Activated CD8-positive, alpha-beta memory T cell treated with anti-CD3 and anti-CD28 coated beads for 48 hours (primary cell): ENCODE results near the gene CALR3.
"Not testable (repeated sequence)": the region's sequence is repeated elsewhere in the genome, so short reads cannot be mapped to it uniquely, and the experiment has no call there.

ENCODE experiments used
- DNase-seq, 3 experiments: peaks; one replicate each; pipeline ENCODE4 v3.0.0-alpha.2; 2020; ENCODE audit warnings: low read depth in 2 of 3, low spot score in 2 of 3

Gene CALR3

DNA sequence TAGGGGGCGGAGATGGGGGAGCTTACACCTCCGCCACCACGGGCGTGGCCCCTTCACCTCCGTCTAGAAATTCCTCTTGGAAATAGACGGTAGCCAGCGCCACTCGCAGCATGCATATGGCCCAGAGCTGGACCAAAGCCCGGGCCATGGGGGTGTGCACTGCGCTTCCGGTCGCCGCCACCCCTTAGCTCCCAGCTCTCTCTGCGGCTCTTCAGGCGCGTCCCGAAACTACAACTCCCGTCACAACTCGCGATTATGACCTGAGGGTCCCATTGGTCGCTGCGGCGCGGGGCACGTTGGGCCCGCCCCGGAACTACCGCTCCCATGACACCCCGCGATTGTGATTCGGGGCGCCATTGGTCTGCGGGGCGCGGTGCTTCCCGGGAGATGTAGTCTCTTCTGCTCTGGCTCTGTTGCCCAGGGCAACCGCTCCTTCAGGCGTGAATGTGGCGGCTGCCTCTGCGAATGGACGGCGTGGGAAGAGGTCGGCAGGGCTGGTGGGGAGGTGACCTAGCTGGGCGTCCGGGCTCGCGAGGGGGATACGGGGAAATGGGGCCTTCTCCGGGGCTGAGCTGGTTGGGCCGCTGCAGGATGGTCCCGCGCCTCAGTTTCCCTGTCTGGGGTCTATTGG, at the start of gene CALR3, which contains the start of gene C19orf44:
Gene CALR3, minus strand, starts transcription at position 186 of the 631 bp plus-strand sequence. Its CDS starts 38 bp downstream, at position 148.
Gene C19orf44, plus strand, starts transcription at position 413 of the 631 bp plus-strand sequence. CDS start 4,399 bp downstream, outside the sequence.
- DNase-seq, result peak; percentile 71 to 96 (median 86)

DNA sequence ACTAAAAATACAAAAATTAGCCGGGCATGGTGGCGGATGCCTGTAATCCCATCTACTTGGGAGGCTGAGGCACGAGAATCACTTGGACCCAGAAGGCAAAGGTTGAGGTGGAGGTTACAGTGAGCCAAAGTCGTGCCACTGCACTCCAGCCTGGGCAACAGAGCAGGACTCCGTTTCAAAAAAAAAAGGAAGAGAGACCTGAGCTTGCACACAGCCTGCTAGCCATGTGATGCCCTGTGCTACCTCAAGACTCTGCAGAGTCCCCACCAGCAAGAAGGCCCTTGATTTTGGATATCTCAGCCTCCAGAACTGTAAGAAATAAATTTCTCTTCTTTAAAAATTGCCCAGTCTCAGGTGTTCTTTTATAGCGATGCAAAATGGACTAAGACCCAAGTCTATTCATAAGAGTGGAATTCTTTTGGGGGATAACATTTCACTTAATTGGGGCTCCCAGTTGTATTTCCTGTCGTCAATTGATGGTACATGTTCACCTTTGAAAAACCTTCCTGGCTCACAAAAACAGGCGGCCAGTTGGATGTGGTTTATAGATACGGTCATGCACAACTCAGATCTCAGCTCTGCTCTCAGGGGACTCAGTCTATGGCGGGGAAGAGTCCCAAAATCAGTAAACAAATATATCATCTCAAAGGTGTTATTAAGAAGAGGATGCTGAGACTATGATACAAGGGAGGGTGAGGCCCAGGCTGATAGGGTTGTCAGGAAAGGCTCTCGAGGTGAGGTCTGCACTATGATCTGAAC, 48.7 kb upstream of the CALR3 start:
- DNase-seq, result no peak

DNA sequence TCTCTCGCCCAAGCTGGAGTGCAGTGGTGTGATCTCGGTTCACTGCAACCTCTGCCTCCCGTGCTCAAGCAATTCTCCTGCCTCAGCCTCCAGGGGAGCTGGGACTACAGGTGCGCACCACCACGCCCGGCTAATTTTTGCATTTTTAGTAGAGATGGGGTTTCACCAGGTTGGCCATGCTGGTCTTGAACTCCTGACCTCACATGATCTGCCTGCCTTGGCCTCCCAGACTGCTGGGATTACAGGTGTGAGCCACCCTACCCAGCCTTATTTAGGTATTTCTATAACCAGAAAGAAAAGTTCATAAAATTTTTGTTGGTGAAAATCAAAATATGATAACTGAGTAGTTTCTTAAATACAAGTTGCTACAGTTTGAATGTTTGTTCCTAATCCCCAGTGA, 47.8 kb upstream of the CALR3 start:
- not testable (repeated sequence) for DNase-seq

DNA sequence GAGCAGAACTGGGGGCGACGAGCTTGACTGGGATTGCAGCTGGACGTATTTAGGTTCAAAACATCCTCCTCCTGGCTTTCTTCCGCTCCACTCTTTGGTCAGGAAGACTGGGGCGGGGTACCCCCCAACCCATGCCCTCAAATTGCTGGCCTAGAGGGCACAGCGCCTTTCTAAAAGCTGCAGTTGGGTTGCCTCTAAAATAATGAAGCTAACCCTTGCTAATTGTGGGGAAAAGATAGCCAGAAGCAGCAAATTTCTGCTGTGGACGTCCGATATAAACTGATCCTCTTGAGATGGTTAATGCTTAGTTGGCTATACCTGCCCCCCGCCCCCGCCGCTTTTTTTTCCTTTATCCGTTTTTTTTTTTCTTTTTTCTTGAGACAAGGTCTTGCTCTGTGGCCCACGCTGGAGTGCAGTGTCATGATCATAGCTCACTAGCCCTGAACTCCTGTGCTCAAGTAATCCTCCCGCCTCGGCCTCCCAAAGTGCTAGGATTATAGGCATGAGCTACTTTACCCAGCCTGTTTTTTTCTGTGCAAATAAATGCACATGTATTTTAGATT, 47.0 kb upstream of the CALR3 start:
- no peak for DNase-seq

GRCh38 chr19:16542045-16542909, 46.3 kb upstream of the CALR3 start, which contains the start of gene CHERP:
CHERP (minus strand) TSS chr19:16542437; CDS start chr19:16542378, 59 bp downstream.
- DNase-seq, result peak; percentile 80 to 87 (median 83)

DNA sequence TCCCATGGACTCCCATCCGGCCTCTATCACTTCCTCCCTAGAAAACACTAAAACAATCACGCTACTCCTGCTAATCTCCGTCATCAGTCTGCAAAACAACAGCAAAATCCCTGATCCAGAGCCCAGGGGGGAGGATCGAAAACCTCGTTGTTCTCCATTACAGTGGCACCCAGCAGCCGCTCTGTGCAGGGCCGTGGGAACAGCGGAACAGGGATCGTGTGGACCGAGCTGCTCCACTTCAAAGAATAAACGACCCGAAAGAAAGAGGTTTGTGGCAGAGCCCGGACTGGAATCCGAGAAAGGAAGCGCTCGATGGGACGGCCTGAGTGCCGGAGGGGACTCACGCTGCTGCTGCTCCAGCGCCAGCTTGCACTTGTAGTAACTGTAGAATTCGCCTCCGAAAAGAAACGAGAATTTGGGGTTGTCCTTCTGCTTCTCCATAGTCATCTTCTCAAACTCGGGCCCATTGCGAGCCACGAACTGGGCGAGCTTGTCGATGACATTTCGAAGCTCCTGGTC, 45.6 kb upstream of the CALR3 start:
- DNase-seq, result no peak

- DNase-seq, result no peak
These were observed 45.0 kb upstream of the CALR3 start for GRCh38 chr19:16540948-16541347.

DNA sequence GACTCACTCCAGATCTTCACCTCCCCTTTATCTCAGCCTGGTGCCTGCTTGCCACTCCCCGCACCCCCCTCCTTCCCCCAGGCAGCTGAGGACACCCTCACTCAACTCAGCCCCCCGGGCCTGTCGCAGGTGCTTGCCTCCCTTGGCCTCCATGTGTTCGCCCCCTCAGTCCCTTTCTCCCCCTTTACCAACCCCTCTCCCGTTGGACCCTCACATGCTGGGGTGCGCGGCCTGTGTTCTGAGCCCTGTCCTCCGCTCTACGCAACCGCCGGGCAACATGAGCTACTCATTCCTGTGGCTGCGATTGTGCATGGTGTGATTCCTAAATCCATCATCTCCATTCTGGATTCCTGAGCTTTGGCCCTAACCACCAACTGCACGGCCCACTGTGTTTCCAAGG, 41.1 kb upstream of the CALR3 start:
- no peak for DNase-seq

DNA sequence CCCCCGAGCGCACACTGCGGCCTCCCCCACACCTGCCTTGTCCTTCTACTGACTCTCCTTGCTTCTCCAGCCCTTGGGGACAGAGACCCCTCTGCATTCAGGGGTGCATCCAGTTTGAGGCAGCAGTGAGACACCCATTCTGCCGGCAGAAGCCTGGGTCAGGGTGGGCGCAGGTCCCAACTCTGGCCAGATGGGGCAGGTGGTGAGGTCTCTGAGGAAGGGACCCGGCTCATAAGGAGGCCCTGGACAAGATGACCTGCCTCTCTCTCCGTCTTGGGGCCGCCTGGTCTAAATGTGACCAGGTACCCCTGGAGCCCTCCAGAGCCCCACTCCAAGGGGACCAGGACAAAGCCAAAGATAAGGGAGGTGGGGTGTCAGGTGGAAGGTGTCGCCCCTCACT, 40.2 kb upstream of the CALR3 start:
- DNase-seq, result no peak

DNA sequence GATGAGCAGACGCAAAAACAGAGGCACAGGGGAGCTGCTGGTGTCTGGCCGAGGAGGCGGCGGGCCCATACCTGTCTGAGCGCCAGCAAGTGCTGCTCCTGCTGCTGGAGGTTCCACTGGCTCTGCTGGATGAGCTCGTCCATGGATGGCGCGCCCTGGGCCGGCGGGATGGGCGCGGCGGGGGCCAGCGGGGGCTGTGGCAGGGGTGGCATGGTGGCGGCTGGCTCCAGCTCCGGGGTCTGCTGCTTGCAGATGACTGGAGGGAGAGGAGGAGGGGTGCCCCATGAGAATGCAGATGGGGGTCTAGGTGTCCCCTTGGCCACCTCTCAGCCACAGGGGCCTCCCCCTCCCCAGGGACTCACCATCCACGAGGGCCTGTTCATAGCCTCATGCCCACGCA, 39.4 kb upstream of the CALR3 start:
- no peak for DNase-seq

DNA sequence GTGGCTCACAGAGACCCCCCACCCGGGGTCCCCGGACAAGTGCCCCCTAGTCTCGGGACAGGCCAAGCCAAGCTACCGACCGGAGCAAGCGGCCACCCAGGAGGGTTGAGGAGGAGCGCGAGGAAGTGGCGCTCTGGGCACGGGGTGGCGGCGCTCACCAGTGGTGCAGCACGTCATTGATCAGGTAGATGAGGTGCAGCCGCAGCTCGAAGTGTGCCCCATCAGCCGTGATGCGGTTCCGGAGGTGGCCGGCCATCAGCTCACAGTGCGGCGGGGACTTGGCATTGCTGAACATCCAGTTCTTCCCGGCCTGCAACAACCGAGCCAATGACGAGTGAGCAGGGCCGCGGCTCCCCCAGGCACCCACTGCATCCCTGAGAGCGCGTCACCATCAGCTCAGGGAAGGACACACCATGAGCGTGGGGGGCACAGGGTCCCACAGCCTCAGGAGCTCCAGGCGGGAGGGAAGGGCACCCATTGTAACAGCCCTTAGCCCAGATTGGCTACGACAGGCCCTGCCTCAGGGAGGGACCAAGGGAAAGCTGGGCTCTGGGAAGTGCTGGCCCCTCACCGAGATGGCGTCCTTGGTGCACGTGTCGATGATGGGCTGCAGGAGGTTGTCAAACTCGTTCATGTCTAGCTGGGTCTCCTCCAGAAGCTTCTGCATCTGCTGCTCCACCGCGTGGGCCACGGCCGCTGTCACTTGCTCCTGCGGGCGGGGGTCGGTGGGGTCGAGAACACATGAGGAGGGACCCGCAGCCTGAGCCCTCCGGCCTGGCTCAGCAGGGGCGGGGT, 36.7 kb upstream of the CALR3 start:
- no peak for DNase-seq

DNA sequence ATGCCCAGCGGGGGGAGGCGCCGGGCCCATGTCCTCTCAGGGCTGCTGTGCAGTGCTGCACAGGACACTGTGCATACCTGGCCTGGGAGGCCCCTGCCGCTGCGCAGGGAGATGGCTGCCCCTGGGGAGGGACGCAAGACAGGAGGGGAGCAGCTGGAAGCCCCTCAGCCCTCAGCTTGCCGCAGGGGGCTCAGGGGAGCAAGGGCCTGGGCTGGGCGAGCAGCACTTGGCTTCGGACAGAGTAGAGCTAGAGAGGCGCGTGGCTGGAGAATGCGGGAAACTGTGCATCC, 35.4 kb upstream of the CALR3 start:
- no peak for DNase-seq

DNA sequence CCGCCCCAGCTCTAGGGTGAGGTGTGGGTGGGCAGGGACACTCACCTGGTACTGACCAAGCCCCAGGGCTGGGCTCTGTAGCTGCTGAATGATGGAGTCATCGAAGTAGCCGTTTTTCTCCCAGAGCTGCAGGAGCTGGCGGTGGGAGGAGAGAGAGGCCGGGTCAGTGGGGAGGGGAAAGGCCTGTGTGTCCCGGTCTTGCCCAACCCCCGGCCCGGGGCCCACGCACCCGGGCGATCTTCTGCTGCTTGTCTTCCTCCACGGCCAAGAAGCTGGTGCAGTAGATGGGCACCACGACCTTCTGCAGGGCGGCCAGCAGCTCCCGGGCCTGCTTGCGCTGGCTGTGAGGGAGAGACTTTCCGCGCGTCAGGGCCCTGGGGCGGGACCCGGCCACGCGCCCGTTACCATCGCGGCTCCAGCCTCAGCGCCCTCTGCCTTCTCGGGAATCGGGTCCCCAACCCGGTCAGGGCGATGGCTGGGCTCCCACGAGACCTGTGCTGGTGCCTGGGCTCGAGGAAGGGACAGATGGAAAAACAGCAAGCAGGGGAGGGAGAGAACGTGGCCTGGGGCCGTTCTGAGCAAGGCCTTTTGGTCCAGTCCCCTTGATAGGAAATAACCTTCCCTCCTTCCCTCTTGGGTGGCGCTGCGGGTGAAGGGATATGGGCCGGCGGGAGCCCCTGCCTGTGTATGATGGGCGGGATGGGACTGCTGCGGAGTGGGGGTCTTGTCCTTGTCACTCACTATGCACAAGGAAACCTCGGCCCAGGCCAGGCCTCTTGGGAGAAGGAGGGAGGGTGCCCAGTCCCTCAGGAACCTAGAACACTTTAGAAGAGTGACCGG, 34.8 kb upstream of the CALR3 start:
- DNase-seq, result no peak

GRCh38 chr19:16529466-16530144, 33.6 kb upstream of the CALR3 start:
- no peak for DNase-seq

DNA sequence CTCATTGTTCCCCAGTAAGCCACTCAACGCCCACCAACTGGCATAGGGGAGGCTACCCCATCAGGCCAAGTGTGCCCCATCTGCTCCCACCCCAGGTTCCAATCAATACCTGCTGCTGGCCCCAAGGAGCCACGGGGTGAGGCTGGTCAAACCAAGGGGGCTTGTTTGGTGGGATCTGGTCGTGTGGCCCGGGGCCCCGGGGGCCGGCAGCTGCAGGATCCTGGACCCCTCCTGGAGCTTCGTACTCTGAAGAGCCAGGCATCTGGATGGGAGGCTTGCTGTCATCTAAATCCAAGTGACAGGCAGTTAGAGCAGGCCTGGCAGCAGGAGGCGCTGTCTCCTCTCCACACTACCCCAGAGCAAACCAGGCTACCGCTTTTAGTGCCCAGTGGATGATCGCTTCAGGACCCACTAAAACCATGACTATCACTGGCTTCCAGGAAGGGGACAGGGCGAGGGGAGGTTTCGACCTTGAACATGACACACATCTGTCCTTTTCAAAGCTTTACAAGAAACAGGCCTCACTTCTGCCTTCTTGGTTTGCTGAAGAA, 32.1 kb upstream of the CALR3 start:
- no peak for DNase-seq

- no peak for DNase-seq
These were observed 31.5 kb upstream of the CALR3 start for GRCh38 chr19:16527334-16527935.

- no peak for DNase-seq
These were observed 29.9 kb upstream of the CALR3 start for GRCh38 chr19:16525751-16526481.
